Heart right ventricle (tissue), 16 donors: ENCODE data around the gene PTDSS2. TPM values are rescaled to one million over a fixed set of nuclear protein-coding genes. Genes with fewer than 3 reads are reported as not detected.

Source experiments
- ATAC-seq, 8 donors: fragments of 200-7000 bp; cut with Tn5 transposase; one replicate each; pipeline ENCODE4 v1.9.1; 2020; ENCODE audit warnings: mild to moderate bottlenecking in 8 of 8, moderate library complexity in 8 of 8, moderate number of reproducible peaks in 1 of 8
- DNase-seq, 2 donors: peaks; one replicate each; pipeline ENCODE4 v3.0.0-alpha.2; 2020
- H3K27ac ChIP-seq, 10 donors: fragments of 200-600 bp; sonication (generic) in 2 of 10; one replicate each; pipeline versions ENCODE4 v1.5.0 to v1.8.0; 2020 to 2022; ENCODE audit warnings: mild to moderate bottlenecking in 3 of 10
- H3K27me3 ChIP-seq, 7 donors: fragments of 200-600 bp; one replicate each; pipeline ENCODE4 v1.8.0; 2021 to 2022; ENCODE audit warnings: mild to moderate bottlenecking in 2 of 7
- H3K36me3 ChIP-seq, 9 donors: fragments of 200-600 bp; sonication (generic) in 1 of 9; one replicate each; pipeline versions ENCODE4 v1.5.0 to v1.8.0; 2020 to 2022; ENCODE audit warnings: mild to moderate bottlenecking in 2 of 9
- H3K4me1 ChIP-seq, 9 donors: fragments of 200-600 bp; sonication (generic) in 1 of 9; one replicate each; pipeline versions ENCODE4 v1.5.0 to v1.8.0; 2020 to 2022; ENCODE audit warnings: mild to moderate bottlenecking in 4 of 9
- H3K4me3 ChIP-seq, 10 donors: fragments of 200-600 bp; sonication (generic) in 2 of 10; one replicate each; pipeline versions ENCODE4 v1.5.0 to v1.8.0; 2020 to 2022; ENCODE audit warnings: mild to moderate bottlenecking in 7 of 10, moderate library complexity in 2 of 10
- H3K9me3 ChIP-seq, 11 donors: fragments of 200-600 bp in 10 of 11; sonication (generic) in 2 of 11; one replicate each; pipeline versions ENCODE4 v1.5.0 to v1.8.0; 2013 to 2022; ENCODE audit warnings: mild to moderate bottlenecking in 2 of 11, control low read depth in 1 of 11, moderate library complexity in 1 of 11
- WGBS, 2 donors: extraction: QIAGEN DNeasy Blood & Tissue Kit; methylation state at CpG; one replicate each; pipeline ENCODE4 v1.1.7; 2013; ENCODE audit warnings: inconsistent platforms in 1 of 2; 5-methylcytosine and 5-hydroxymethylcytosine counted together
- intact Hi-C, 10 donors: fragments of 100-400 bp; cut with DNase I; formaldehyde crosslinking; loops; one replicate each; pipeline versions ENCODE4 v1.11.1 to v1.14.2; 2022
- polyA plus RNA-seq, 2 donors: library from polyadenylated mRNA; stranded (reverse); fragments of 200-250 nt; gene quantifications; one replicate each; pipeline ENCODE4 v1.2.3, GENCODE V29; 2013
- total RNA-seq, 10 donors: library from RNA; stranded (reverse); fragmentation: NEBNext Ultra II Directional in 3 of 10; extraction: Animal tissue kit (Norgen Biotek cat#: 25700) in 3 of 10; gene quantifications; one replicate each; pipeline versions ENCODE4 v1.2.1 to v1.2.4, GENCODE V29; 2021 to 2023
- TF ChIP-seq, protein P1 (sequence below), 9 donors: fragments of 200-600 bp; sonication (generic) in 2 of 9; IDR thresholded peaks; one replicate each; pipeline versions ENCODE4 v1.5.0 to v1.8.0; 2021 to 2022; ENCODE audit warnings: antibody characterized with exemption in 9 of 9, mild to moderate bottlenecking in 5 of 9, moderate library complexity in 1 of 9
- donor health status: Arrhythmogenic right ventricular cardiomyopathy.
- donor health status: ischemic (EF 13 %, LVEDD 7.1; RV severe dilation, severe dysfunction).
- donor health status: healthy with polysubstance abuse.
- donor health status: DM: no; HTN: yes; CAD: no.
- donor health status: DM: no; HTN: no; CAD: no.
- donor health status: ischemic (EF 25% LVEDD 6.9; RV normal size, moderate dysfunction).
- donor health status: ischemic (EF 25% LVEDD 5.7; RV mildly dilated, moderate dysfunction).
- donor health status: healthy.
- donor health status: DM: yes; HTN: yes; CAD: no.
- donor health status: Ischemic cardiomyopathy.
- donor health status: ischemic (EF 35%, LVEDD 5.7; RV mildly dilated, moderate dysfunction).
- donor health status: nonischemic (EF 11% LVEDD 7.7; RV severe dilation, severe dysfunction).
- donor health status: DM: yes; HTN: yes; CAD: no.
- donor health status: PGD.
- donor health status: ischemic (EF 29% LVEDD 5.4; RV normal size, mild dysfunction).
- donor health status: nonischemic (EF 23%, LVEDD 6.1; RV moderate dilation, normal function).

The PTDSS2 gene
- total and polyA plus RNA-seq, 12 donors: 16.7 to 55.5 (median 26.3) TPM

DNA sequence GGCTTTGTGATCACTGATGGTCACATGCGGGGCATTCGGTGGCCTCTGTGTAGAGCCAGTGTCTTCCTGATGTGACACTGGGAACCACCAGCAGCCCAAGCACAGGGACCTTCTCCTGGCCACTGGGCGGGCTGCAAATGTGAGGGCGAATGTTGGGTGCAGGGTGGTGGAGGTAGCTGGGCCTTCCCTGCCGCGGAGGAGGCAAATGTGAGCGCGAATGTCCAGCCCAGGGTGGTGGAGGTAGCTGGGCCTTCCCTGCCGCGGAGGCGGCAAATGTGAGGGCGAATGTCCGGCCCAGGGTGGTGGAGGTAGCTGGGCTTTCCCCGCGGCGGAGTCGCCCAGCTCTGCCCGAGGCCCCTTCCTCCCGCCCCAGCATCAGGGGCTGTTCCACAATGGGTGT, 23.3 kb downstream of the PTDSS2 start:
- intact Hi-C loops: no loop called here
- DNase-seq: no peak
- Histone ChIP-seq H3K36me3 (peaks cover 0 to 3% (median 0%) of the 10 kb centered on the region in 9 donors), H3K9me3 (no peaks in the 10 kb centered on the region), H3K27me3 (no peaks in the 10 kb centered on the region), H3K4me3 (no peak overlapping the region), H3K4me1 (peaks cover 9 to 23% (median 17%) of the 10 kb centered on the region in 9 donors), H3K27ac (no peak overlapping the region)
- 94 to 98% methylated on average over 19 of the region's 19 CpGs for WGBS, 2 donors
- TF ChIP-seq, protein P1, sequence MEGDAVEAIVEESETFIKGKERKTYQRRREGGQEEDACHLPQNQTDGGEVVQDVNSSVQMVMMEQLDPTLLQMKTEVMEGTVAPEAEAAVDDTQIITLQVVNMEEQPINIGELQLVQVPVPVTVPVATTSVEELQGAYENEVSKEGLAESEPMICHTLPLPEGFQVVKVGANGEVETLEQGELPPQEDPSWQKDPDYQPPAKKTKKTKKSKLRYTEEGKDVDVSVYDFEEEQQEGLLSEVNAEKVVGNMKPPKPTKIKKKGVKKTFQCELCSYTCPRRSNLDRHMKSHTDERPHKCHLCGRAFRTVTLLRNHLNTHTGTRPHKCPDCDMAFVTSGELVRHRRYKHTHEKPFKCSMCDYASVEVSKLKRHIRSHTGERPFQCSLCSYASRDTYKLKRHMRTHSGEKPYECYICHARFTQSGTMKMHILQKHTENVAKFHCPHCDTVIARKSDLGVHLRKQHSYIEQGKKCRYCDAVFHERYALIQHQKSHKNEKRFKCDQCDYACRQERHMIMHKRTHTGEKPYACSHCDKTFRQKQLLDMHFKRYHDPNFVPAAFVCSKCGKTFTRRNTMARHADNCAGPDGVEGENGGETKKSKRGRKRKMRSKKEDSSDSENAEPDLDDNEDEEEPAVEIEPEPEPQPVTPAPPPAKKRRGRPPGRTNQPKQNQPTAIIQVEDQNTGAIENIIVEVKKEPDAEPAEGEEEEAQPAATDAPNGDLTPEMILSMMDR (IDR thresholded peaks at IDR 0.05): no peak
- ATAC-seq: no peak

DNA sequence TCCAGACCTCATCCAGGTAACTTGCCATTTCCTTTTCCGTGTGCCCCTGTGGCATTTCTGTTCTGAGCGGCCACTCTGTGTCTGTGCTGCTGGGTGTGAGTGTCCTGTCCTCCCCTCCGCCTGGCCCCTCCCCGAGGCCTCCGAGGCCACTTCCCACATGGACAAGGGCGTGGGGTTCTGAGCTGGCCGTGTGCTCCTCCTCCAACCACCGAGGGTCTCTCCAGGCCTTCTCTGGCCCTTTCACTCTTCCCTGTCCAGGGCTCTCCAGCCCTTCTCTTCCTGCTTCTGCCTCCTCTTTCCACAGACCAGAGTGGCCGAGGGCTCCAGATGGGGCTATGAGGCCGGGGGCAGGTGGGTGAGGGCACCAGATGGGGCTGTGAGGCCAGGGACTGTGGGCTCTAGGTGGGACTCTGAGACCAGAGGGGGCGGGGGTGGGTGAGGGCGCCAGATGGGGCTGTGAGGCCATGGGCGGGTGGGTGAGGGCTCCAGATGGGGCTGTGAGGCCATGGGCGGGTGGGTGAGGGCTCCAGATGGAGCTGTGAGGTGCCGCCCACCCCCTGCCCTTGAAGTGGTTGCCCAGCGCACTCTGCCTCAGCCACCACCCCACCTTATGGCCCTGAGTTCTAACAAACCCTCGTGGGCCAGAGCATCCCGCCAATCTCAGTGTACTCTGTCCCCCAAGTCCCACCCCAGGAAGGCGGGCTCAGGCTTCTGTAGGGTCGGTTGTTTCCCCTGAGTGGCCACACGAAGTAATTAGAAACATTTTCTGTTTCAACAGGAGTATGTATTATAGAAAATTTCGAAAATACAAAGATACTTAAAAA, 24.1 kb downstream of the PTDSS2 start:
- Histone ChIP-seq H3K4me1 (peaks cover 9 to 22% (median 16%) of the 10 kb centered on the region in 9 donors), H3K27ac (no peak overlapping the region), H3K9me3 (no peaks in the 10 kb centered on the region), H3K4me3 (no peak overlapping the region), H3K36me3 (peaks cover 0 to 7% (median 0%) of the 10 kb centered on the region in 9 donors), H3K27me3 (no peaks in the 10 kb centered on the region)
- ATAC-seq (no peak), DNase-seq (no peak)
- WGBS, 2 donors: 88 to 91% methylated on average over 22 of the region's 22 CpGs
- TF ChIP-seq, protein P1 (IDR thresholded peaks at IDR 0.05): no peak
- intact Hi-C loops: no loop called here

DNA sequence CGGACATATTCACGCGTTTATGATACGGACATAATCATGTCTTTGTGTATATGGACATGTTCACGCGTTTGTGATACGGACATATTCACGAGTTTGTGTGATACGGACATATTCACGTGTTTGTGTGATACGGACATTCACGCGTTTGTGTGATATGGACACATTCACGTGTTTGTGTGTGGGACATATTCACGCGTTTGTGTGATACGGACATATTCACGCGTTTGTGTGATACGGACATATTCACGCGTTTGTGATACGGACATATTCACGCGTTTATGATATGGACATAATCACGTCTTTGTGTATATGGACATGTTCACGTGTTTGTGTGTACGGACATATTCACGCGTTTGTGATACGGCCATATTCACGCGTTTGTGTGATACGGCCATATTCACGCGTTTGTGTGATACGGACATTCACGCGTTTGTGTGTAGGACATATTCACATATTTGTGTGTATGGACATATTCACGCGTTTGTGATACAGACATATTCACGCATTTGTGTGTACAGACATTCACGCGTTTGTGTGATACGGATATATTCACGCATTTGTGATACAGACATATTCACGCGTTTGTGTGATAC, 24.9 kb downstream of the PTDSS2 start:
- peaks cover 0 to 15% (median 0%) of the 10 kb centered on the region in 9 donors for H3K36me3 ChIP-seq
- no peak overlapping the region for H3K4me3 ChIP-seq
- DNase-seq: no peak
- H3K27ac ChIP-seq: no peak overlapping the region
- H3K27me3 ChIP-seq: no peaks in the 10 kb centered on the region
- WGBS, 2 donors: 95 to 98% methylated on average over 48 of the region's 48 CpGs
- ATAC-seq: no peak
- peaks cover 6 to 14% (median 9%) of the 10 kb centered on the region in 9 donors for H3K4me1 ChIP-seq
- TF ChIP-seq, protein P1 (IDR thresholded peaks at IDR 0.05): no peak
- intact Hi-C loops: no loop called here
- no peaks in the 10 kb centered on the region for H3K9me3 ChIP-seq

DNA sequence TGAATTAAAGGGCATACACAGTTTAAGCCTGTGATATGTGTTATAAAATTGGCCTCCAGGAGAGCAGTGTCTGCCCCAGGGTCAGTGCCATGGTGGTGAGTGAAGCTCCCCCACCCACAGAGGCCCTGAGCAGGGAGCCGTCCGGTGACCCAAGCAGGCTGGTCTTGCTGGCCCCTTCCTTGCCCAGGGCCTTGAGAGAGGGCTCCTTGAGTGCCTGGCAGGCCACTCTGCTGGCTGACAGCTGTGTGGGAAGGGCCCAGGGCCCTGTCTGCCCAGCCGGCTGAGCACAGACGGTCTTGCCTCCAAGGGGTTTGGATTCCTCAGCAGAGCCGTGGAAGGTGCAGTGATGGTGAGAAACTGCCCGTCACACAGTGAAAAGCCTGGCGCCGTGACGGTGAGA, 25.9 kb downstream of the PTDSS2 start:
- no peak for ATAC-seq
- peaks cover 0 to 15% (median 0%) of the 10 kb centered on the region in 9 donors for H3K36me3 ChIP-seq
- H3K27ac ChIP-seq: no peak overlapping the region
- no peaks in the 10 kb centered on the region for H3K9me3 ChIP-seq
- H3K4me1 ChIP-seq: peaks cover 0 to 4% (median 0%) of the 10 kb centered on the region in 9 donors
- no peak overlapping the region for H3K4me3 ChIP-seq
- H3K27me3 ChIP-seq: no peaks in the 10 kb centered on the region
- WGBS, 2 donors: 93 to 95% methylated on average over 9 of the region's 9 CpGs
- TF ChIP-seq, protein P1 (IDR thresholded peaks at IDR 0.05): no peak
- intact Hi-C loops: no loop called here
- no peak for DNase-seq
